ENCODE results near the gene GRM8.

Gene GRM8

GRCh38 chr7:126806614-126807013, 446.1 kb downstream of the GRM8 start:
- no peak for DNase-seq (ENCODE audit: low spot score)

- no peak for DNase-seq (ENCODE audit: low spot score)
Observed at GRCh38 chr7:126805351-126805750, 447.4 kb downstream of the GRM8 start.

GRCh38 chr7:126804604-126805003, 448.1 kb downstream of the GRM8 start:
- DNase-seq (ENCODE audit: low spot score): no peak

- DNase-seq (ENCODE audit: low spot score): no peak
Observed at GRCh38 chr7:126803990-126804389, 448.8 kb downstream of the GRM8 start.

GRCh38 chr7:126803060-126803665, 449.6 kb downstream of the GRM8 start:
- DNase-seq (ENCODE audit: low spot score): peak; percentile 68

- no peak for DNase-seq (ENCODE audit: low spot score)
Observed at GRCh38 chr7:126801733-126802132, 451.0 kb downstream of the GRM8 start.

GRCh38 chr7:126799541-126799940, 453.2 kb downstream of the GRM8 start:
- DNase-seq (ENCODE audit: low spot score): no peak

- DNase-seq (ENCODE audit: low spot score): peak; percentile 96
Observed at GRCh38 chr7:126792521-126792920, 460.2 kb downstream of the GRM8 start.

GRCh38 chr7:126791306-126791705, 461.4 kb downstream of the GRM8 start:
- peak; percentile 49 for DNase-seq (ENCODE audit: low spot score)

- DNase-seq (ENCODE audit: low spot score): peak; percentile 26
Observed at GRCh38 chr7:126790763-126791162, 462.0 kb downstream of the GRM8 start.

GRCh38 chr7:126783613-126784012, 469.1 kb downstream of the GRM8 start:
- DNase-seq (ENCODE audit: low spot score): no peak

- DNase-seq (ENCODE audit: low spot score): no peak
Observed at GRCh38 chr7:126780993-126781392, 471.7 kb downstream of the GRM8 start.

- no peak for DNase-seq (ENCODE audit: low spot score)
Observed at GRCh38 chr7:126778101-126778500, 474.6 kb downstream of the GRM8 start.

GRCh38 chr7:126776498-126776897, 476.2 kb downstream of the GRM8 start:
- no peak for DNase-seq (ENCODE audit: low spot score)

- DNase-seq (ENCODE audit: low spot score): no peak
Observed at GRCh38 chr7:126774077-126774476, 478.7 kb downstream of the GRM8 start.

GRCh38 chr7:126768836-126769235, 483.9 kb downstream of the GRM8 start:
- DNase-seq (ENCODE audit: low spot score): no peak

GRCh38 chr7:126760914-126761577, 491.7 kb downstream of the GRM8 start:
- DNase-seq (ENCODE audit: low spot score): no peak

GRCh38 chr7:126755381-126755780, 497.4 kb downstream of the GRM8 start:
- no peak for DNase-seq (ENCODE audit: low spot score)

- DNase-seq (ENCODE audit: low spot score): no peak
Observed at GRCh38 chr7:126750207-126750911, 502.4 kb downstream of the GRM8 start.

- no peak for DNase-seq (ENCODE audit: low spot score)
Observed at GRCh38 chr7:126728967-126729366, 523.8 kb downstream of the GRM8 start.

GRCh38 chr7:126727930-126728391, 524.8 kb downstream of the GRM8 start:
- DNase-seq (ENCODE audit: low spot score): no peak

GRCh38 chr7:126723966-126724544, 528.7 kb downstream of the GRM8 start:
- no peak for DNase-seq (ENCODE audit: low spot score)

GRCh38 chr7:126720232-126720631, 532.5 kb downstream of the GRM8 start:
- no peak for DNase-seq (ENCODE audit: low spot score)

Measured in pons (tissue), 1 donor.